Liver (tissue), 9 donors: Measurements from ENCODE around the gene SLC20A1. TPM values are rescaled to one million over a fixed set of nuclear protein-coding genes. Genes with fewer than 3 reads are reported as not detected.

Experiments used
- DNase-seq: peaks from one replicate; pipeline ENCODE4 v3.0.0-alpha.2; 2017; ENCODE audit warnings: low spot score
- H3K27ac ChIP-seq, 2 donors: one replicate each; pipeline ENCODE4 v1.7.0; 2013; ENCODE audit warnings: inconsistent platforms in 2 of 2, low read length in 2 of 2, control low read depth in 1 of 2, low read depth in 1 of 2, mild to moderate bottlenecking in 1 of 2
- H3K27me3 ChIP-seq, 4 donors: one replicate each; pipeline versions ENCODE4 v1.6.1 to v1.7.0; 2013; ENCODE audit warnings: low read length in 3 of 4, inconsistent platforms in 1 of 4, mild to moderate bottlenecking in 1 of 4, moderate library complexity in 1 of 4; ENCODE audit not compliant: control insufficient read depth in 4 of 4, insufficient read depth in 4 of 4
- H3K36me3 ChIP-seq, 4 donors: one replicate each; pipeline versions ENCODE4 v1.6.1 to v1.7.0; 2013; ENCODE audit warnings: low read length in 3 of 4, mild to moderate bottlenecking in 3 of 4, low read depth in 1 of 4, moderate library complexity in 1 of 4; ENCODE audit not compliant: control insufficient read depth in 4 of 4, insufficient read depth in 3 of 4
- H3K4me1 ChIP-seq, 4 donors: one replicate each; pipeline versions ENCODE4 v1.6.1 to v1.7.0; 2013; ENCODE audit warnings: low read length in 3 of 4, mild to moderate bottlenecking in 3 of 4, moderate library complexity in 1 of 4; ENCODE audit not compliant: control insufficient read depth in 4 of 4, insufficient read depth in 4 of 4
- H3K4me3 ChIP-seq, 3 donors: one replicate each; pipeline versions ENCODE4 v1.6.1 to v1.7.0; 2013; ENCODE audit warnings: low read length in 3 of 3, control low read depth in 1 of 3, low read depth in 1 of 3, mild to moderate bottlenecking in 1 of 3
- H3K9ac ChIP-seq, 2 donors: one replicate each; pipeline ENCODE4 v1.7.0; 2013; ENCODE audit warnings: low read length in 2 of 2, mild to moderate bottlenecking in 2 of 2, moderate library complexity in 2 of 2, control low read depth in 1 of 2, low read depth in 1 of 2
- H3K9me3 ChIP-seq, 4 donors: one replicate each; pipeline versions ENCODE4 v1.6.1 to v1.7.0; 2013; ENCODE audit warnings: low read length in 3 of 4; ENCODE audit not compliant: control insufficient read depth in 4 of 4
- FOXA1 ChIP-seq: IDR thresholded peaks from 2 replicates; pipeline ENCODE4 v1.6.1; 2016; ENCODE audit warnings: antibody characterized with exemption
- FOXA2 ChIP-seq: IDR thresholded peaks from 2 replicates; pipeline ENCODE4 v1.6.1; 2016; ENCODE audit warnings: antibody characterized with exemption
- GABPA ChIP-seq, 2 donors: IDR thresholded peaks in 1 of 2; conservative IDR thresholded peaks in 1 of 2; 2 replicates each; pipeline ENCODE4 v1.6.1; 2016; ENCODE audit warnings: antibody characterized with exemption in 2 of 2, mild to moderate bottlenecking in 1 of 2, moderate library complexity in 1 of 2
- HNF4A ChIP-seq, 2 donors: conservative IDR thresholded peaks; 2 replicates each; pipeline ENCODE4 v1.6.1; 2016; ENCODE audit warnings: antibody characterized with exemption in 2 of 2, mild to moderate bottlenecking in 2 of 2
- HNF4G ChIP-seq: IDR thresholded peaks from 2 replicates; pipeline ENCODE4 v1.6.1; 2016; ENCODE audit warnings: antibody characterized with exemption
- JUND ChIP-seq, 2 donors: IDR thresholded peaks; 2 replicates each; pipeline ENCODE4 v1.6.1; 2016; ENCODE audit warnings: antibody characterized with exemption in 2 of 2
- MAX ChIP-seq: IDR thresholded peaks from 2 replicates; pipeline ENCODE4 v1.6.1; 2016; ENCODE audit warnings: antibody characterized with exemption
- NR2F2 ChIP-seq: IDR thresholded peaks from 2 replicates; pipeline ENCODE4 v1.6.1; 2016; ENCODE audit warnings: antibody characterized with exemption
- RAD21 ChIP-seq, 2 donors: IDR thresholded peaks; 2 replicates each; pipeline ENCODE4 v1.6.1; 2016; ENCODE audit warnings: antibody characterized with exemption in 2 of 2, mild to moderate bottlenecking in 2 of 2
- RXRA ChIP-seq, 2 donors: IDR thresholded peaks; 2 replicates each; pipeline ENCODE4 v1.6.1; 2017 to 2018; ENCODE audit warnings: antibody characterized with exemption in 2 of 2, mild to moderate bottlenecking in 1 of 2
- SP1 ChIP-seq: IDR thresholded peaks from 2 replicates; pipeline ENCODE4 v1.6.1; 2018; ENCODE audit warnings: antibody characterized with exemption, mild to moderate bottlenecking
- TAF1 ChIP-seq: conservative IDR thresholded peaks from 2 replicates; pipeline ENCODE4 v1.6.1; 2016; ENCODE audit warnings: antibody characterized with exemption, mild to moderate bottlenecking
- YY1 ChIP-seq: IDR thresholded peaks from 2 replicates; pipeline ENCODE4 v1.6.1; 2016; ENCODE audit warnings: antibody characterized with exemption, mild to moderate bottlenecking
- ZBTB33 ChIP-seq: IDR thresholded peaks from 2 replicates; pipeline ENCODE4 v1.6.1; 2016; ENCODE audit warnings: antibody characterized with exemption
- WGBS: extraction: QIAGEN DNeasy Blood & Tissue Kit; methylation state at CpG from one replicate; pipeline ENCODE4 v1.1.7; 2013; 5-methylcytosine and 5-hydroxymethylcytosine counted together
- polyA plus RNA-seq, 2 donors: library from polyadenylated mRNA; stranded (reverse) in 1 of 2; unstranded in 1 of 2; fragments of 200-250 nt in 1 of 2; fragments of >200 nt in 1 of 2; fragmentation: Nextera tagmentation in 1 of 2; extraction: Ambion mirVana in 1 of 2; gene quantifications; one replicate each; pipeline versions ENCODE4 v1.2.1 to v1.2.3, GENCODE V29; 2013 to 2015
- total RNA-seq, 2 donors: library from RNA; depleted of rRNA; stranded (reverse); fragments of >200 nt; gene quantifications; one replicate each; pipeline ENCODE4 v1.2.3, GENCODE V29; 2014
- TF ChIP-seq, protein P1 (sequence below): IDR thresholded peaks from 2 replicates; pipeline ENCODE4 v1.6.1; 2016; ENCODE audit warnings: antibody characterized with exemption, mild to moderate bottlenecking
- TF ChIP-seq, protein P2 (sequence below): IDR thresholded peaks from 2 replicates; pipeline ENCODE4 v1.6.1; 2016; ENCODE audit warnings: antibody characterized with exemption
- TF ChIP-seq, protein P3 (sequence below): fragments of 150-350 bp; IDR thresholded peaks from 2 replicates; pipeline ENCODE4 v1.5.1; 2017; ENCODE audit warnings: improper control_type of control experiment, low read depth, low read length; ENCODE audit not compliant: missing input control
- donor health status: healthy.
- donor health status: healthy.
- donor health status: healthy.
- donor health status: healthy.
- donor health status: healthy.

The SLC20A1 gene
- total and polyA plus RNA-seq, 4 donors = 15.3 to 56.9 (median 20.0) TPM

- TF ChIP-seq MAX (no peak), TAF1 (no peak), HNF4A (conservative IDR thresholded peaks at IDR 0.05) (no peak), HNF4G (no peak), NR2F2 (no peak), FOXA2 (no peak), FOXA1 (no peak), RXRA (IDR thresholded peaks at IDR 0.05) (no peak), SP1 (no peak), GABPA (IDR thresholded peaks at IDR 0.05 in 1 of 2, conservative IDR thresholded peaks at IDR 0.05 in 1 of 2) (no peak), JUND (IDR thresholded peaks at IDR 0.05) (no peak), YY1 (no peak), RAD21 (IDR thresholded peaks at IDR 0.05) (no peak), ZBTB33 (no peak)
- TF ChIP-seq, protein P1, sequence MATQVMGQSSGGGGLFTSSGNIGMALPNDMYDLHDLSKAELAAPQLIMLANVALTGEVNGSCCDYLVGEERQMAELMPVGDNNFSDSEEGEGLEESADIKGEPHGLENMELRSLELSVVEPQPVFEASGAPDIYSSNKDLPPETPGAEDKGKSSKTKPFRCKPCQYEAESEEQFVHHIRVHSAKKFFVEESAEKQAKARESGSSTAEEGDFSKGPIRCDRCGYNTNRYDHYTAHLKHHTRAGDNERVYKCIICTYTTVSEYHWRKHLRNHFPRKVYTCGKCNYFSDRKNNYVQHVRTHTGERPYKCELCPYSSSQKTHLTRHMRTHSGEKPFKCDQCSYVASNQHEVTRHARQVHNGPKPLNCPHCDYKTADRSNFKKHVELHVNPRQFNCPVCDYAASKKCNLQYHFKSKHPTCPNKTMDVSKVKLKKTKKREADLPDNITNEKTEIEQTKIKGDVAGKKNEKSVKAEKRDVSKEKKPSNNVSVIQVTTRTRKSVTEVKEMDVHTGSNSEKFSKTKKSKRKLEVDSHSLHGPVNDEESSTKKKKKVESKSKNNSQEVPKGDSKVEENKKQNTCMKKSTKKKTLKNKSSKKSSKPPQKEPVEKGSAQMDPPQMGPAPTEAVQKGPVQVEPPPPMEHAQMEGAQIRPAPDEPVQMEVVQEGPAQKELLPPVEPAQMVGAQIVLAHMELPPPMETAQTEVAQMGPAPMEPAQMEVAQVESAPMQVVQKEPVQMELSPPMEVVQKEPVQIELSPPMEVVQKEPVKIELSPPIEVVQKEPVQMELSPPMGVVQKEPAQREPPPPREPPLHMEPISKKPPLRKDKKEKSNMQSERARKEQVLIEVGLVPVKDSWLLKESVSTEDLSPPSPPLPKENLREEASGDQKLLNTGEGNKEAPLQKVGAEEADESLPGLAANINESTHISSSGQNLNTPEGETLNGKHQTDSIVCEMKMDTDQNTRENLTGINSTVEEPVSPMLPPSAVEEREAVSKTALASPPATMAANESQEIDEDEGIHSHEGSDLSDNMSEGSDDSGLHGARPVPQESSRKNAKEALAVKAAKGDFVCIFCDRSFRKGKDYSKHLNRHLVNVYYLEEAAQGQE = no peak
- TF ChIP-seq, protein P2, sequence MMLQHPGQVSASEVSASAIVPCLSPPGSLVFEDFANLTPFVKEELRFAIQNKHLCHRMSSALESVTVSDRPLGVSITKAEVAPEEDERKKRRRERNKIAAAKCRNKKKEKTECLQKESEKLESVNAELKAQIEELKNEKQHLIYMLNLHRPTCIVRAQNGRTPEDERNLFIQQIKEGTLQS = no peak
- TF ChIP-seq, protein P3, sequence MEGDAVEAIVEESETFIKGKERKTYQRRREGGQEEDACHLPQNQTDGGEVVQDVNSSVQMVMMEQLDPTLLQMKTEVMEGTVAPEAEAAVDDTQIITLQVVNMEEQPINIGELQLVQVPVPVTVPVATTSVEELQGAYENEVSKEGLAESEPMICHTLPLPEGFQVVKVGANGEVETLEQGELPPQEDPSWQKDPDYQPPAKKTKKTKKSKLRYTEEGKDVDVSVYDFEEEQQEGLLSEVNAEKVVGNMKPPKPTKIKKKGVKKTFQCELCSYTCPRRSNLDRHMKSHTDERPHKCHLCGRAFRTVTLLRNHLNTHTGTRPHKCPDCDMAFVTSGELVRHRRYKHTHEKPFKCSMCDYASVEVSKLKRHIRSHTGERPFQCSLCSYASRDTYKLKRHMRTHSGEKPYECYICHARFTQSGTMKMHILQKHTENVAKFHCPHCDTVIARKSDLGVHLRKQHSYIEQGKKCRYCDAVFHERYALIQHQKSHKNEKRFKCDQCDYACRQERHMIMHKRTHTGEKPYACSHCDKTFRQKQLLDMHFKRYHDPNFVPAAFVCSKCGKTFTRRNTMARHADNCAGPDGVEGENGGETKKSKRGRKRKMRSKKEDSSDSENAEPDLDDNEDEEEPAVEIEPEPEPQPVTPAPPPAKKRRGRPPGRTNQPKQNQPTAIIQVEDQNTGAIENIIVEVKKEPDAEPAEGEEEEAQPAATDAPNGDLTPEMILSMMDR = no peak
- Histone ChIP-seq H3K36me3 (no peaks in the 10 kb centered on the region), H3K4me3 (no peak overlapping the region), H3K4me1 (no peaks in the 10 kb centered on the region), H3K27ac (no peak overlapping the region), H3K9ac (no peak overlapping the region), H3K9me3 (no peaks in the 10 kb centered on the region), H3K27me3 (no peaks in the 10 kb centered on the region)
- 77% methylated on average over 13 of the region's 13 CpGs for WGBS
- no peak for DNase-seq
Measured at GRCh38 chr2:112614201-112614840, 31.4 kb upstream of the SLC20A1 start.
